Suprapubic skin (tissue), 3 donors: ENCODE data around the gene UEVLD.

ENCODE experiments used
- CTCF ChIP-seq, 2 donors: fragments of 200-600 bp in 1 of 2; fragments of 450-650 bp in 1 of 2; sonication (generic) in 1 of 2; IDR thresholded peaks; one replicate each; pipeline ENCODE4 v1.5.1; 2016 to 2019; ENCODE audit warnings: antibody characterized with exemption in 2 of 2, mild to moderate bottlenecking in 1 of 2, moderate library complexity in 1 of 2
- EP300 ChIP-seq: sonication (generic); formaldehyde crosslinking; IDR thresholded peaks from one replicate; pipeline ENCODE4 v1.6.1; 2017; ENCODE audit warnings: antibody characterized with exemption
- POLR2A ChIP-seq, 2 donors: fragments of 450-650 bp; IDR thresholded peaks; one replicate each; pipeline ENCODE4 v1.6.1; 2017; ENCODE audit warnings: antibody characterized with exemption in 2 of 2, mild to moderate bottlenecking in 2 of 2, moderate library complexity in 2 of 2

DNA sequence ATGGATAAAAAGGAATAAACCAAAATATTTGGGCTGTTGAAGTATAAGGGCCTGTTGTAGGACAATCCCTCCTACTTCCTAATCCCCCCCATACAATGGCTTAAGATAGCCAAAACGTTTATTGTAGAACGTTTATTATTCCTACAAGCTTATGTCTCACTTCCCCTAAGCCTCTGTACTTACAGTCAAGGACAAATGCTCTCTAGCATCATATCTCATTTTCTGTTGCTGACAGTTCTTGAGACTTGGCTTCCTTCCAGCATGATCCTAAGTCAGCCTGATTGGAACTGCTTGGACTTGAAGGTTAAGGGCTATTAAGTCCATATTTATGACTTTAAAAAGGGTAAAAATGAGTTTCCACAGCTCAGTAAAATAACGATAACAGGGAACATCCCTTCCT, 19.8 kb upstream of the UEVLD start:
- TF ChIP-seq CTCF (IDR thresholded peaks at IDR 0.05) (no peak), POLR2A (IDR thresholded peaks at IDR 0.05) (no peak), EP300 (no peak)
